Measurements from ENCODE around the gene SGMS2. TPM values are rescaled to one million over a fixed set of nuclear protein-coding genes. Genes with fewer than 3 reads are reported as not detected.

The SGMS2 gene
- total and polyA plus RNA-seq, 9 of the 15 experiments (the other 6 are each of a cell fraction or from before 2014, with no cell fraction given) = 0.07 to 0.25 (median 0.11) TPM; not detected in 5

GRCh38 chr4:107956011-107956410 is 131.3 kb downstream of the SGMS2 start (continued):
- no peak for TF ChIP-seq PATZ1 (CRISPR knock-in tag; IDR thresholded peaks at IDR 0.05; ENCODE audit: borderline replicate concordance)
- no peak for TF ChIP-seq E2F8 (IDR thresholded peaks at IDR 0.05; ENCODE audit: low read depth, partially characterized antibody)

Small RNA genes within 50 kb of the gene (small RNA-seq; reads per million reads assigned to genes)
- not detected for gene RNU6-733P

Other genes starting within 250 kb of the SGMS2 start
- 21.1 and 25.4 TPM in 2 replicates for gene PAPSS1, start 104.7 kb upstream of the SGMS2 start, total RNA-seq (2014; rRNA removed)
- gene PAPSS1, start 104.7 kb upstream of the SGMS2 start, total RNA-seq (2014; rRNA removed; fragmentation: Illumina TruSeq; extraction: Trizol) = 38.5 and 40.1 TPM in 2 replicates
- 43.2 and 46.3 TPM in 2 replicates for gene PAPSS1, start 104.7 kb upstream of the SGMS2 start, total RNA-seq (2015; rRNA removed; fragmentation: Illumina TruSeq; extraction: Trizol)
- 32.1 and 35.0 TPM in 2 replicates for gene PAPSS1, start 104.7 kb upstream of the SGMS2 start, total RNA-seq (2021)
- 50.4 and 71.7 TPM in 2 replicates for gene PAPSS1, start 104.7 kb upstream of the SGMS2 start, polyA plus RNA-seq (2011; rRNA removed)
- 35.1 and 41.9 TPM in 2 replicates for gene PAPSS1, start 104.7 kb upstream of the SGMS2 start, polyA plus RNA-seq (2014; fragmentation: Illumina TruSeq; extraction: Trizol)
- gene PAPSS1, start 104.7 kb upstream of the SGMS2 start, polyA plus RNA-seq (2014; fragmentation: Nextera tagmentation; extraction: Ambion mirVana) = 10 to 100 TPM; 47.0 to 53.9 TPM
- 29.4 and 39.3 TPM in 2 replicates for gene PAPSS1, start 104.7 kb upstream of the SGMS2 start, polyA plus RNA-seq (2014; rRNA removed)
- gene CYP2U1, start 106.6 kb downstream of the SGMS2 start, total RNA-seq (2014; rRNA removed) = 0.05 and 0.20 TPM in 2 replicates
- gene CYP2U1, start 106.6 kb downstream of the SGMS2 start, total RNA-seq (2014; rRNA removed; fragmentation: Illumina TruSeq; extraction: Trizol) = 0.11 and 0.26 TPM in 2 replicates
- 0.08 and 0.14 TPM in 2 replicates for gene CYP2U1, start 106.6 kb downstream of the SGMS2 start, total RNA-seq (2015; rRNA removed; fragmentation: Illumina TruSeq; extraction: Trizol)
- 0.07 and 0.25 TPM in 2 replicates for gene CYP2U1, start 106.6 kb downstream of the SGMS2 start, total RNA-seq (2021)
- 0.03 and 0.09 TPM in 2 replicates for gene CYP2U1, start 106.6 kb downstream of the SGMS2 start, polyA plus RNA-seq (2011; rRNA removed)
- 0.04 and 0.07 TPM in 2 replicates for gene CYP2U1, start 106.6 kb downstream of the SGMS2 start, polyA plus RNA-seq (2014; fragmentation: Illumina TruSeq; extraction: Trizol)
- gene CYP2U1, start 106.6 kb downstream of the SGMS2 start, polyA plus RNA-seq (2014; fragmentation: Nextera tagmentation; extraction: Ambion mirVana) = under 1 TPM; 0.07 to 0.15 TPM
- 0.09 TPM in 1 of 2 replicates, not detected in the other for gene CYP2U1, start 106.6 kb downstream of the SGMS2 start, polyA plus RNA-seq (2014; rRNA removed)
- gene HADH, start 165.0 kb downstream of the SGMS2 start, total RNA-seq (2014; rRNA removed) = 9.4 and 11.9 TPM in 2 replicates
- gene HADH, start 165.0 kb downstream of the SGMS2 start, total RNA-seq (2014; rRNA removed; fragmentation: Illumina TruSeq; extraction: Trizol) = 25.7 and 26.1 TPM in 2 replicates
- 23.6 and 24.6 TPM in 2 replicates for gene HADH, start 165.0 kb downstream of the SGMS2 start, total RNA-seq (2015; rRNA removed; fragmentation: Illumina TruSeq; extraction: Trizol)
- gene HADH, start 165.0 kb downstream of the SGMS2 start, total RNA-seq (2021) = 39.8 and 41.6 TPM in 2 replicates
- 32.8 and 46.0 TPM in 2 replicates for gene HADH, start 165.0 kb downstream of the SGMS2 start, polyA plus RNA-seq (2011; rRNA removed)
- 56.4 and 65.6 TPM in 2 replicates for gene HADH, start 165.0 kb downstream of the SGMS2 start, polyA plus RNA-seq (2014; fragmentation: Illumina TruSeq; extraction: Trizol)
- 10 to 100 TPM; 67.6 to 73.3 TPM for gene HADH, start 165.0 kb downstream of the SGMS2 start, polyA plus RNA-seq (2014; fragmentation: Nextera tagmentation; extraction: Ambion mirVana)
- gene HADH, start 165.0 kb downstream of the SGMS2 start, polyA plus RNA-seq (2014; rRNA removed) = 32.1 and 34.4 TPM in 2 replicates